ENCODE measurements around the gene EGFL6. TPM values are rescaled to one million over a fixed set of nuclear protein-coding genes. Genes with fewer than 3 reads are reported as not detected.
A peak's percentile ranks its signal among the peaks of the same experiment; 100 is the strongest.

Gene EGFL6
- polyA plus RNA-seq, 2 of the 4 experiments (the other 2 are of a cell fraction): not detected

GRCh38 chrX:13662355-13662791, 93.0 kb downstream of the EGFL6 start:
- ATAC-seq: no peak

DNA sequence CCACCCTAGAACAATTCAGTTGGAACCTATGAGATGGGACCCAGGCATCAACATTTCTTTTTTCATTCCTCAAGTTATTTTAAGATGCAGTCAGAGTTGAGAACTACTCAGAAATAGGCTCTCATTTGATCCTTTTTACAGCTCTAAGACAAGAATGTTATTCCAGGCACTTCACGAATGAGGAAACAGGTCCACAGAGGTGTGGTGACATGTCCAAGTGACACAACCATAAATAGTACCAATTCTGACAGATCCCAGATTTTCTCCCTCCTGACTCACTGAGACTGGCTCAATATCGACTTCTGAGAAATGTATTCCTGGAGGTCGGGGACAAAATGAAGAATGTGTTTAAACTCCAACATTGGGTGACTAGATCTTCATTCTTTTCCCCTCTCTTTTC, 94.6 kb downstream of the EGFL6 start:
- ChIA-PET CTCF (no interaction called here), POLR2A (no interaction called here)
- H3K4me3 ChIP-seq: no peak overlapping the region
- WGBS (ENCODE audit: missing lambda C conversion rate): 65% methylated on average over 3 of the region's 3 CpGs
- H3K27ac ChIP-seq: no peak overlapping the region
- TF ChIP-seq, protein P1, sequence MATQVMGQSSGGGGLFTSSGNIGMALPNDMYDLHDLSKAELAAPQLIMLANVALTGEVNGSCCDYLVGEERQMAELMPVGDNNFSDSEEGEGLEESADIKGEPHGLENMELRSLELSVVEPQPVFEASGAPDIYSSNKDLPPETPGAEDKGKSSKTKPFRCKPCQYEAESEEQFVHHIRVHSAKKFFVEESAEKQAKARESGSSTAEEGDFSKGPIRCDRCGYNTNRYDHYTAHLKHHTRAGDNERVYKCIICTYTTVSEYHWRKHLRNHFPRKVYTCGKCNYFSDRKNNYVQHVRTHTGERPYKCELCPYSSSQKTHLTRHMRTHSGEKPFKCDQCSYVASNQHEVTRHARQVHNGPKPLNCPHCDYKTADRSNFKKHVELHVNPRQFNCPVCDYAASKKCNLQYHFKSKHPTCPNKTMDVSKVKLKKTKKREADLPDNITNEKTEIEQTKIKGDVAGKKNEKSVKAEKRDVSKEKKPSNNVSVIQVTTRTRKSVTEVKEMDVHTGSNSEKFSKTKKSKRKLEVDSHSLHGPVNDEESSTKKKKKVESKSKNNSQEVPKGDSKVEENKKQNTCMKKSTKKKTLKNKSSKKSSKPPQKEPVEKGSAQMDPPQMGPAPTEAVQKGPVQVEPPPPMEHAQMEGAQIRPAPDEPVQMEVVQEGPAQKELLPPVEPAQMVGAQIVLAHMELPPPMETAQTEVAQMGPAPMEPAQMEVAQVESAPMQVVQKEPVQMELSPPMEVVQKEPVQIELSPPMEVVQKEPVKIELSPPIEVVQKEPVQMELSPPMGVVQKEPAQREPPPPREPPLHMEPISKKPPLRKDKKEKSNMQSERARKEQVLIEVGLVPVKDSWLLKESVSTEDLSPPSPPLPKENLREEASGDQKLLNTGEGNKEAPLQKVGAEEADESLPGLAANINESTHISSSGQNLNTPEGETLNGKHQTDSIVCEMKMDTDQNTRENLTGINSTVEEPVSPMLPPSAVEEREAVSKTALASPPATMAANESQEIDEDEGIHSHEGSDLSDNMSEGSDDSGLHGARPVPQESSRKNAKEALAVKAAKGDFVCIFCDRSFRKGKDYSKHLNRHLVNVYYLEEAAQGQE (IDR thresholded peaks at IDR 0.05): no peak
- no peak for TF ChIP-seq CBX2 (IDR thresholded peaks at IDR 0.05; ENCODE audit: borderline replicate concordance, low read depth)
- no peak for ATAC-seq
- no peaks in the 10 kb centered on the region for H3K9me3 ChIP-seq
- peaks cover 20% of the 10 kb centered on the region for H3K4me1 ChIP-seq
- H3K4me2 ChIP-seq: no peak overlapping the region
- no peak for FAIRE-seq
- no peak for DNase-seq (ENCODE audit: low read depth in 1 of 2, low spot score in 1 of 2)

More at GRCh38 chrX:13662355-13662791, 93.0 kb downstream of the EGFL6 start:
- H3K4me3 ChIP-seq: no peak overlapping the region
- DNase-seq (ENCODE audit: low read depth in 1 of 2, low spot score in 1 of 2) (no peak), FAIRE-seq (peak; percentile 94)
- 82% methylated on average over 6 of the region's 6 CpGs for WGBS (ENCODE audit: missing lambda C conversion rate)
- H3K27ac ChIP-seq: 0 out of 6 replicates have a peak overlapping the region, but pooled peaks of 1 of the 2 experiments have one; percentile 19
- CTCF ChIA-PET: interaction anchor here (0.8 to 1.5 kb wide), 4 partner anchors 9 to 86 kb away, joined by 3 to 7 read pairs (median 4); partner anchors contain the start of genes RAB9A and TCEANC
- TF ChIP-seq SREBF2 (IDR thresholded peaks at IDR 0.05) (no peak), POLR2A (IDR thresholded peaks at IDR 0.05; ENCODE audit: low read length) (no peak), MAZ (IDR thresholded peaks at IDR 0.05; ENCODE audit: borderline replicate concordance, low read depth, low read length) (no peak), FOSB (CRISPR knock-in tag; IDR thresholded peaks at IDR 0.05) (no peak), TFCP2L1 (CRISPR knock-in tag; IDR thresholded peaks at IDR 0.05) (no peak), SMC3 (IDR thresholded peaks at IDR 0.05) (no peak), EP300 (IDR thresholded peaks at IDR 0.05) (no peak), CHD4 (IDR thresholded peaks at IDR 0.05; ENCODE audit: borderline replicate concordance) (no peak), CBX8 (IDR thresholded peaks at IDR 0.05) (no peak), NFE2L2 (conservative IDR thresholded peaks at IDR 0.05; ENCODE audit: low read length) (no peak), JUN (IDR thresholded peaks at IDR 0.05) (no peak), USF2 (IDR thresholded peaks at IDR 0.05) (no peak), MAFK (IDR thresholded peaks at IDR 0.05; ENCODE audit: partially characterized antibody) (no peak), KDM1A (IDR thresholded peaks at IDR 0.05; ENCODE audit: low read depth) (no peak)
- H3K4me2 ChIP-seq: no peak overlapping the region
- H3K9me3 ChIP-seq: no peaks in the 10 kb centered on the region
- peaks cover 5% of the 10 kb centered on the region; the same call in 2 of the 3 replicates for H3K4me1 ChIP-seq
- POLR2A ChIA-PET: interaction anchor here (0.7 kb wide), 1 partner anchor 27 kb away, joined by 3 read pairs; the partner anchor contains the start of gene RAB9A

- POLR2A ChIA-PET: no interaction called here
- no peak for DNase-seq (ENCODE audit: low read depth in 1 of 2, low spot score in 1 of 2)
- H3K4me1 ChIP-seq: peaks cover 15% of the 10 kb centered on the region
- no peak for FAIRE-seq
- no peak overlapping the region for H3K4me2 ChIP-seq
- no peaks in the 10 kb centered on the region for H3K9me3 ChIP-seq
- CTCF ChIA-PET: interaction anchor here (1.3 kb wide), 1 partner anchor 80 kb away, joined by 5 read pairs; no protein-coding TSS in a partner anchor
- WGBS (ENCODE audit: missing lambda C conversion rate): 82% methylated on average over 3 of the region's 3 CpGs
- no peak for ATAC-seq
- no peak overlapping the region; a peak in 1 of 6 replicates for H3K27ac ChIP-seq
- TF ChIP-seq USF2 (IDR thresholded peaks at IDR 0.05): no peak
- TF ChIP-seq ZSCAN20 (CRISPR knock-in tag; IDR thresholded peaks at IDR 0.05): no peak
- no peak for TF ChIP-seq FOSB (CRISPR knock-in tag; IDR thresholded peaks at IDR 0.05)
- no peak for TF ChIP-seq RNF2 (IDR thresholded peaks at IDR 0.05; ENCODE audit: borderline replicate concordance, low read depth)
- no peak for TF ChIP-seq ESRRA (IDR thresholded peaks at IDR 0.05; ENCODE audit: borderline replicate concordance, low read length)
- no peak for TF ChIP-seq ELK1 (IDR thresholded peaks at IDR 0.05; ENCODE audit: low read depth, low read length)
- no peak for TF ChIP-seq EP300 (IDR thresholded peaks at IDR 0.05)
- TF ChIP-seq TFCP2L1 (CRISPR knock-in tag; IDR thresholded peaks at IDR 0.05): no peak
- no peak overlapping the region for H3K4me3 ChIP-seq
Measured at GRCh38 chrX:13666836-13667235, 97.4 kb downstream of the EGFL6 start.
